Gastroesophageal sphincter (tissue), 4 donors: ENCODE data around the gene BCAS3. TPM values are rescaled to one million over a fixed set of nuclear protein-coding genes. Genes with fewer than 3 reads are reported as not detected.

Experiments
- ATAC-seq: fragments of 150-250 bp; one replicate; pipeline ENCODE4 v1.9.1; 2016; ENCODE audit warnings: mild to moderate bottlenecking, moderate library complexity
- H3K27ac ChIP-seq, 4 donors: fragments of 200-600 bp; sonication (generic) in 3 of 4; 1 replicate in 3 of 4; 2 replicates in 1 of 4; pipeline ENCODE4 v1.5.1; 2016 to 2019
- H3K27me3 ChIP-seq: fragments of 200-600 bp; sonication (generic); one replicate; pipeline ENCODE4 v1.5.1; 2019
- H3K36me3 ChIP-seq, 2 donors: fragments of 200-600 bp; sonication (generic); one replicate each; pipeline ENCODE4 v1.5.1; 2019; ENCODE audit warnings: control low read depth in 1 of 2
- H3K4me1 ChIP-seq, 3 donors: fragments of 200-600 bp; sonication (generic); 1 replicate in 2 of 3; 2 replicates in 1 of 3; pipeline ENCODE4 v1.5.1; 2016 to 2019; ENCODE audit warnings: control low read depth in 2 of 3
- H3K4me3 ChIP-seq, 2 donors: fragments of 200-600 bp; sonication (generic); one replicate each; pipeline ENCODE4 v1.5.1; 2019; ENCODE audit warnings: mild to moderate bottlenecking in 1 of 2, moderate library complexity in 1 of 2
- H3K9me3 ChIP-seq, 3 donors: fragments of 200-600 bp; sonication (generic); one replicate each; pipeline ENCODE4 v1.5.1; 2017 to 2019; ENCODE audit warnings: control low read depth in 2 of 3
- CTCF ChIP-seq, 4 experiments: fragments of 200-600 bp in 2 of 4; fragments of 450-650 bp in 2 of 4; sonication (generic) in 1 of 4; IDR thresholded peaks; one replicate each; pipeline ENCODE4 v1.5.1; 2017 to 2019; ENCODE audit warnings: antibody characterized with exemption in 4 of 4, mild to moderate bottlenecking in 2 of 4, moderate library complexity in 2 of 4
- EP300 ChIP-seq: sonication (generic); formaldehyde crosslinking; IDR thresholded peaks from one replicate; pipeline ENCODE4 v1.6.1; 2017; ENCODE audit warnings: antibody characterized with exemption, mild to moderate bottlenecking
- POLR2A ChIP-seq, 2 donors: fragments of 450-650 bp; IDR thresholded peaks; one replicate each; pipeline ENCODE4 v1.6.1; 2017; ENCODE audit warnings: antibody characterized with exemption in 2 of 2, mild to moderate bottlenecking in 2 of 2, moderate library complexity in 1 of 2
- POLR2AphosphoS5 ChIP-seq: sonication (generic); formaldehyde crosslinking; IDR thresholded peaks from one replicate; pipeline ENCODE4 v1.6.1; 2017; ENCODE audit warnings: antibody characterized with exemption
- WGBS, 2 donors: methylation state at CpG; one replicate each; pipeline ENCODE4 v1.1.5; 2018; ENCODE audit warnings: low coverage in 1 of 2; 5-methylcytosine and 5-hydroxymethylcytosine counted together
- total RNA-seq, 4 donors: library from RNA; depleted of rRNA; stranded (reverse); fragments of >200 nt; gene quantifications; one replicate each; pipeline ENCODE4 v1.1.0, GENCODE V29; 2016

BCAS3 gene
- total RNA-seq, 4 donors from 2014 or later: 18.8 to 37.0 (median 34.5) TPM

- ATAC-seq: no peak
- peak overlapping the region; percentile 19 to 88 (median 84) for H3K27ac ChIP-seq
These were observed 430 bp downstream of the BCAS3 start for GRCh38 chr17:60678118-60678444.

GRCh38 chr17:60679287-60679686 is 1.6 kb downstream of the BCAS3 start:
- ATAC-seq: no peak
- 88 to 95% methylated on average over 3 to 4 of the region's 4 CpGs for WGBS, 2 donors

More at GRCh38 chr17:60678118-60678444, 430 bp downstream of the BCAS3 start:
- no peak for TF ChIP-seq POLR2AphosphoS5
- TF ChIP-seq POLR2A (IDR thresholded peaks at IDR 0.05): no peak
- no peak for TF ChIP-seq EP300
- TF ChIP-seq CTCF (IDR thresholded peaks at IDR 0.05): no peak
- Histone ChIP-seq H3K9me3 (no peaks in the 10 kb centered on the region), H3K27me3 (no peaks in the 10 kb centered on the region), H3K4me1 (peaks cover 0 to 19% (median 3%) of the 10 kb centered on the region in 3 donors), H3K36me3 (peaks cover 0 to 28% of the 10 kb centered on the region in 2 donors), H3K4me3 (peak overlapping the region; percentile 48 to 76)
- WGBS, 2 donors: 0 to 3% methylated on average over 6 of the region's 6 CpGs

GRCh38 chr17:60680754-60681153 is 3.1 kb downstream of the BCAS3 start:
- 98 to 100% methylated on average over 1 to 5 of the region's 6 CpGs for WGBS, 2 donors
- ATAC-seq: no peak

More at GRCh38 chr17:60679287-60679686, 1.6 kb downstream of the BCAS3 start:
- H3K4me3 ChIP-seq: no peak overlapping the region
- peaks cover 0 to 19% (median 3%) of the 10 kb centered on the region in 3 donors for H3K4me1 ChIP-seq
- H3K36me3 ChIP-seq: peaks cover 0 to 40% of the 10 kb centered on the region in 2 donors
- H3K27me3 ChIP-seq: no peaks in the 10 kb centered on the region
- TF ChIP-seq POLR2AphosphoS5 (no peak), POLR2A (IDR thresholded peaks at IDR 0.05) (no peak), CTCF (IDR thresholded peaks at IDR 0.05) (no peak), EP300 (no peak)
- no peaks in the 10 kb centered on the region for H3K9me3 ChIP-seq
- no peak overlapping the region for H3K27ac ChIP-seq

GRCh38 chr17:60685437-60685836 is 7.8 kb downstream of the BCAS3 start:
- 88% methylated on average over 7 of the region's 7 CpGs for WGBS, 2 donors
- TF ChIP-seq CTCF (IDR thresholded peaks at IDR 0.05) (no peak), POLR2A (IDR thresholded peaks at IDR 0.05) (no peak), EP300 (no peak), POLR2AphosphoS5 (no peak)
- peaks cover 0 to 96% of the 10 kb centered on the region in 2 donors for H3K36me3 ChIP-seq
- H3K27me3 ChIP-seq: no peaks in the 10 kb centered on the region
- H3K9me3 ChIP-seq: no peaks in the 10 kb centered on the region
- no peak overlapping the region for H3K4me3 ChIP-seq
- no peak for ATAC-seq
- H3K27ac ChIP-seq: no peak overlapping the region
- no peaks in the 10 kb centered on the region for H3K4me1 ChIP-seq

More at GRCh38 chr17:60680754-60681153, 3.1 kb downstream of the BCAS3 start:
- H3K27ac ChIP-seq: no peak overlapping the region
- H3K9me3 ChIP-seq: no peaks in the 10 kb centered on the region
- H3K4me1 ChIP-seq: peaks cover 0 to 19% (median 3%) of the 10 kb centered on the region in 3 donors
- H3K36me3 ChIP-seq: peaks cover 0 to 52% of the 10 kb centered on the region in 2 donors
- TF ChIP-seq POLR2A (IDR thresholded peaks at IDR 0.05) (no peak), EP300 (no peak), CTCF (IDR thresholded peaks at IDR 0.05) (no peak), POLR2AphosphoS5 (no peak)
- no peak overlapping the region for H3K4me3 ChIP-seq
- H3K27me3 ChIP-seq: no peaks in the 10 kb centered on the region

- no peaks in the 10 kb centered on the region for H3K9me3 ChIP-seq
- H3K27me3 ChIP-seq: no peaks in the 10 kb centered on the region
- no peak overlapping the region for H3K27ac ChIP-seq
- no peak overlapping the region for H3K4me3 ChIP-seq
- TF ChIP-seq EP300 (no peak), POLR2A (IDR thresholded peaks at IDR 0.05) (no peak), POLR2AphosphoS5 (no peak), CTCF (IDR thresholded peaks at IDR 0.05) (no peak)
- H3K4me1 ChIP-seq: no peaks in the 10 kb centered on the region
- H3K36me3 ChIP-seq: peaks cover 0 to 70% of the 10 kb centered on the region in 2 donors
- no peak for ATAC-seq
These were observed 18.3 kb downstream of the BCAS3 start for GRCh38 chr17:60695960-60696359.
